ENCODE data around the gene FOXK1.
"Not testable (repeated sequence)": the region's sequence is repeated elsewhere in the genome, so short reads cannot be mapped to it uniquely, and the experiment has no call there.

FOXK1 gene

GRCh38 chr7:4668510-4668847 is 13.6 kb upstream of the FOXK1 start:
- H3K9me3 ChIP-seq (replicated peaks in 1 of 2; ENCODE audit: control insufficient read depth in 2 of 2, insufficient read depth in 1 of 2, low read depth in 1 of 2, low read length in 2 of 2): peaks cover 6 to 15% of the 10 kb centered on the region in 2 donors
- WGBS, 2 donors (ENCODE audit: extremely low coverage in 2 of 2, insufficient read length in 2 of 2, insufficient replicate concordance in 1 of 2): no CpG with 5 or more reads among the region's 3 CpGs
- H4K91ac ChIP-seq (ENCODE audit: low read depth, low read length, poor library complexity): no peak overlapping the region
- H3K4me1 ChIP-seq (ENCODE audit: control insufficient read depth in 2 of 2, insufficient read depth in 1 of 2, low read depth in 1 of 2, low read length in 2 of 2): peaks cover 0 to 2% of the 10 kb centered on the region in 2 donors
- peak overlapping the region; percentile 77 for H2AFZ ChIP-seq (ENCODE audit: low read length)
- H3K14ac ChIP-seq (ENCODE audit: low read length): no peak overlapping the region
- H2BK5ac ChIP-seq (ENCODE audit: low read length): peak overlapping the region; percentile 24
- H3K18ac ChIP-seq (ENCODE audit: low read length): no peak overlapping the region
- no peak overlapping the region for H3K4me2 ChIP-seq (ENCODE audit: insufficient read depth, low read length, poor library complexity, severe bottlenecking)
- no peak for DNase-seq (ENCODE audit: low spot score)
- no peak overlapping the region for H3K4ac ChIP-seq (ENCODE audit: low read length)
- H3K79me1 ChIP-seq (ENCODE audit: low read depth, low read length): no peaks in the 10 kb centered on the region
- H3K27ac ChIP-seq (replicated peaks; ENCODE audit: low read length): no peak overlapping the region
- no peak overlapping the region for H2AK5ac ChIP-seq (ENCODE audit: low read depth, low read length)
- no peaks in the 10 kb centered on the region for H3K36me3 ChIP-seq (replicated peaks in 1 of 2; ENCODE audit: control insufficient read depth in 2 of 2, insufficient read depth in 2 of 2, low read length in 2 of 2)
- H3K27me3 ChIP-seq (ENCODE audit: control insufficient read depth in 3 of 3, insufficient read depth in 3 of 3, low read depth in 1 of 3, low read length in 3 of 3): no peaks in the 10 kb centered on the region
- no peak overlapping the region for H2BK12ac ChIP-seq (ENCODE audit: low read length)
- H3K4me3 ChIP-seq (ENCODE audit: low read length in 2 of 2): peak overlapping the region in 1 of 2 donors; percentile 68
- H2BK120ac ChIP-seq (ENCODE audit: low read depth, low read length): no peak overlapping the region
- H3K23ac ChIP-seq (ENCODE audit: low read depth, low read length, poor library complexity): no peak overlapping the region
- no peak overlapping the region for H3K9ac ChIP-seq (ENCODE audit: low read depth, low read length, poor library complexity)
- no peak overlapping the region for H2BK15ac ChIP-seq (ENCODE audit: low read length)
- no peak overlapping the region for H4K8ac ChIP-seq (ENCODE audit: low read depth, low read length)

- H3K18ac ChIP-seq (ENCODE audit: low read length): no peak overlapping the region
- peaks cover 9 to 20% of the 10 kb centered on the region in 2 donors for H3K9me3 ChIP-seq (replicated peaks in 1 of 2; ENCODE audit: control insufficient read depth in 2 of 2, insufficient read depth in 1 of 2, low read depth in 1 of 2, low read length in 2 of 2)
- H3K23ac ChIP-seq (ENCODE audit: low read depth, low read length, poor library complexity): no peak overlapping the region
- H3K4me2 ChIP-seq (ENCODE audit: insufficient read depth, low read length, poor library complexity, severe bottlenecking): no peak overlapping the region
- no peak for DNase-seq (ENCODE audit: low spot score)
- H2AFZ ChIP-seq (ENCODE audit: low read length): peak overlapping the region; percentile 29
- H3K4me1 ChIP-seq (ENCODE audit: control insufficient read depth in 2 of 2, insufficient read depth in 1 of 2, low read depth in 1 of 2, low read length in 2 of 2): peaks cover 0 to 2% of the 10 kb centered on the region in 2 donors
- no peak overlapping the region for H2BK15ac ChIP-seq (ENCODE audit: low read length)
- no peak overlapping the region for H3K27ac ChIP-seq (replicated peaks; ENCODE audit: low read length)
- no peaks in the 10 kb centered on the region for H3K27me3 ChIP-seq (ENCODE audit: control insufficient read depth in 3 of 3, insufficient read depth in 3 of 3, low read depth in 1 of 3, low read length in 3 of 3)
- no peak overlapping the region for H2AK5ac ChIP-seq (ENCODE audit: low read depth, low read length)
- H4K91ac ChIP-seq (ENCODE audit: low read depth, low read length, poor library complexity): no peak overlapping the region
- H2BK12ac ChIP-seq (ENCODE audit: low read length): no peak overlapping the region
- no peak overlapping the region for H3K14ac ChIP-seq (ENCODE audit: low read length)
- no peak overlapping the region for H2BK120ac ChIP-seq (ENCODE audit: low read depth, low read length)
- H3K4me3 ChIP-seq (ENCODE audit: low read length in 2 of 2): no peak overlapping the region
- no peak overlapping the region for H3K4ac ChIP-seq (ENCODE audit: low read length)
- WGBS, 2 donors (ENCODE audit: extremely low coverage in 2 of 2, insufficient read length in 2 of 2, insufficient replicate concordance in 1 of 2): no CpG with 5 or more reads among the region's 4 CpGs
- no peak overlapping the region for H2BK5ac ChIP-seq (ENCODE audit: low read length)
- no peaks in the 10 kb centered on the region for H3K36me3 ChIP-seq (replicated peaks in 1 of 2; ENCODE audit: control insufficient read depth in 2 of 2, insufficient read depth in 2 of 2, low read length in 2 of 2)
- no peak overlapping the region for H3K9ac ChIP-seq (ENCODE audit: low read depth, low read length, poor library complexity)
- H3K79me1 ChIP-seq (ENCODE audit: low read depth, low read length): no peaks in the 10 kb centered on the region
- no peak overlapping the region for H4K8ac ChIP-seq (ENCODE audit: low read depth, low read length)
These were observed 11.3 kb upstream of the FOXK1 start for GRCh38 chr7:4670791-4671190.

GRCh38 chr7:4675771-4676367 is 6.2 kb upstream of the FOXK1 start:
- whole genome bisulfite sequencing, 2 donors (ENCODE audit: extremely low coverage in 2 of 2, insufficient read length in 2 of 2, insufficient replicate concordance in 1 of 2): no CpG with 5 or more reads among the region's 8 CpGs
- Histone ChIP-seq H2BK5ac (ENCODE audit: low read length) (no peak overlapping the region), H3K36me3 (replicated peaks in 1 of 2; ENCODE audit: control insufficient read depth in 2 of 2, insufficient read depth in 2 of 2, low read length in 2 of 2) (no peaks in the 10 kb centered on the region), H3K18ac (ENCODE audit: low read length) (no peak overlapping the region), H3K4ac (ENCODE audit: low read length) (no peak overlapping the region), H3K27ac (replicated peaks; ENCODE audit: low read length) (no peak overlapping the region), H2AFZ (ENCODE audit: low read length) (no peak overlapping the region), H3K27me3 (ENCODE audit: control insufficient read depth in 3 of 3, insufficient read depth in 3 of 3, low read depth in 1 of 3, low read length in 3 of 3) (no peaks in the 10 kb centered on the region), H3K4me3 (ENCODE audit: low read length in 2 of 2) (no peak overlapping the region), H3K9ac (ENCODE audit: low read depth, low read length, poor library complexity) (no peak overlapping the region), H3K4me2 (ENCODE audit: insufficient read depth, low read length, poor library complexity, severe bottlenecking) (no peak overlapping the region), H2BK120ac (ENCODE audit: low read depth, low read length) (no peak overlapping the region), H3K23ac (ENCODE audit: low read depth, low read length, poor library complexity) (no peak overlapping the region), H2AK5ac (ENCODE audit: low read depth, low read length) (no peak overlapping the region), H3K9me3 (replicated peaks in 1 of 2; ENCODE audit: control insufficient read depth in 2 of 2, insufficient read depth in 1 of 2, low read depth in 1 of 2, low read length in 2 of 2) (peaks cover 7 to 17% of the 10 kb centered on the region in 2 donors), H4K91ac (ENCODE audit: low read depth, low read length, poor library complexity) (no peak overlapping the region), H3K14ac (ENCODE audit: low read length) (no peak overlapping the region), H2BK12ac (ENCODE audit: low read length) (no peak overlapping the region), H3K79me1 (ENCODE audit: low read depth, low read length) (no peaks in the 10 kb centered on the region), H2BK15ac (ENCODE audit: low read length) (no peak overlapping the region), H4K8ac (ENCODE audit: low read depth, low read length) (no peak overlapping the region), H3K4me1 (ENCODE audit: control insufficient read depth in 2 of 2, insufficient read depth in 1 of 2, low read depth in 1 of 2, low read length in 2 of 2) (no peaks in the 10 kb centered on the region)
- no peak for DNase-seq (ENCODE audit: low spot score)

GRCh38 chr7:4677518-4677917 is 4.6 kb upstream of the FOXK1 start:
- H3K4me3 ChIP-seq (ENCODE audit: low read length in 2 of 2); H2BK15ac ChIP-seq (ENCODE audit: low read length); H3K27ac ChIP-seq (replicated peaks; ENCODE audit: low read length); H2AFZ ChIP-seq (ENCODE audit: low read length); DNase-seq (ENCODE audit: low spot score); H2BK5ac ChIP-seq (ENCODE audit: low read length); H3K4me1 ChIP-seq (ENCODE audit: control insufficient read depth in 2 of 2, insufficient read depth in 1 of 2, low read depth in 1 of 2, low read length in 2 of 2); H2AK5ac ChIP-seq (ENCODE audit: low read depth, low read length); H3K4me2 ChIP-seq (ENCODE audit: insufficient read depth, low read length, poor library complexity, severe bottlenecking); H2BK12ac ChIP-seq (ENCODE audit: low read length); H4K8ac ChIP-seq (ENCODE audit: low read depth, low read length); H3K79me1 ChIP-seq (ENCODE audit: low read depth, low read length); H3K27me3 ChIP-seq (ENCODE audit: control insufficient read depth in 3 of 3, insufficient read depth in 3 of 3, low read depth in 1 of 3, low read length in 3 of 3); H3K23ac ChIP-seq (ENCODE audit: low read depth, low read length, poor library complexity); H3K4ac ChIP-seq (ENCODE audit: low read length); H3K18ac ChIP-seq (ENCODE audit: low read length); H3K9ac ChIP-seq (ENCODE audit: low read depth, low read length, poor library complexity); H4K91ac ChIP-seq (ENCODE audit: low read depth, low read length, poor library complexity); H3K14ac ChIP-seq (ENCODE audit: low read length); H2BK120ac ChIP-seq (ENCODE audit: low read depth, low read length); H3K36me3 ChIP-seq (replicated peaks in 1 of 2; ENCODE audit: control insufficient read depth in 2 of 2, insufficient read depth in 2 of 2, low read length in 2 of 2): not testable (repeated sequence)
- no CpG with 5 or more reads among the region's 11 CpGs for WGBS, 2 donors (ENCODE audit: extremely low coverage in 2 of 2, insufficient read length in 2 of 2, insufficient replicate concordance in 1 of 2)
- H3K9me3 ChIP-seq (replicated peaks in 1 of 2; ENCODE audit: control insufficient read depth in 2 of 2, insufficient read depth in 1 of 2, low read depth in 1 of 2, low read length in 2 of 2): peaks cover 5 to 11% of the 10 kb centered on the region in 2 donors

All from neuronal stem cell (in vitro differentiated cells).